Measurements from ENCODE around the gene OTOP3. TPM values are rescaled to one million over a fixed set of nuclear protein-coding genes. Genes with fewer than 3 reads are reported as not detected.

OTOP3 gene
- total RNA-seq, 3 donors from 2014 or later (not counting 1 experiment from before 2014, with no cell fraction given), result not detected

DNA sequence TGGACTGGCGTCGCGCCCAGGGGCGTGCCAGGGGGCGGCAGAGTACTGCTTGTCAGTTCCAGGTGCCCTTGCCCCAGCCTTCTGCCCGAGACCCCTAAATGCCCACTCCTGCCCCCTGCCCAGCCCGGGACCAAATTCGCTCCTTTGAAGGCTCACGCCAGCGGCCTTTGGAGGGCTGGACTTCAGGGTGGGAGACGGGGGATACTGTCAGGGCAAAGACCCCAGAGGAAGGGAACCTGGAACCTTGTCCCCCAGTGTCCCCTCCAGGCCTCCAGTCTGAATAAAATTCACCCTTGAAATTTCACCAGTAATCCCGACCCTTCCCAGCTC lies 737 bp downstream of the OTOP3 start:
- H3K27me3 ChIP-seq (ENCODE audit: control insufficient read depth, insufficient read depth, low read length), result peaks cover 23% of the 10 kb centered on the region
- no peak for DNase-seq
- no peaks in the 10 kb centered on the region for H3K9me3 Mint-ChIP-seq
- H3K36me3 ChIP-seq (ENCODE audit: control insufficient read depth, insufficient read depth, low read length), result no peaks in the 10 kb centered on the region
- no peak overlapping the region for H3K27ac ChIP-seq (ENCODE audit: low read length)
- H3K27ac Mint-ChIP-seq, result no peak overlapping the region
- ATAC-seq, result no peak
- WGBS (ENCODE audit: insufficient coverage), result 20% methylated on average over 12 of the region's 12 CpGs
- TF ChIP-seq CTCF (IDR thresholded peaks at IDR 0.05), result no peak
- no peak overlapping the region for H3K4me3 Mint-ChIP-seq
- H3K9me3 ChIP-seq (ENCODE audit: control insufficient read depth, insufficient read depth, low read length), result no peaks in the 10 kb centered on the region
- peaks cover 47 to 57% of the 10 kb centered on the region in 2 donors for H3K27me3 Mint-ChIP-seq (ENCODE audit: low read depth in 2 of 2)
- no peaks in the 10 kb centered on the region for H3K4me1 ChIP-seq (ENCODE audit: control insufficient read depth, insufficient read depth, low read length)
- no peaks in the 10 kb centered on the region for H3K36me3 Mint-ChIP-seq
- peaks cover 0 to under 1% of the 10 kb centered on the region in 2 donors for H3K4me1 Mint-ChIP-seq
- intact Hi-C loops (cut with micrococcal nuclease), result no loop called here
- no peak overlapping the region for H3K4me3 ChIP-seq (ENCODE audit: low read length)

DNA sequence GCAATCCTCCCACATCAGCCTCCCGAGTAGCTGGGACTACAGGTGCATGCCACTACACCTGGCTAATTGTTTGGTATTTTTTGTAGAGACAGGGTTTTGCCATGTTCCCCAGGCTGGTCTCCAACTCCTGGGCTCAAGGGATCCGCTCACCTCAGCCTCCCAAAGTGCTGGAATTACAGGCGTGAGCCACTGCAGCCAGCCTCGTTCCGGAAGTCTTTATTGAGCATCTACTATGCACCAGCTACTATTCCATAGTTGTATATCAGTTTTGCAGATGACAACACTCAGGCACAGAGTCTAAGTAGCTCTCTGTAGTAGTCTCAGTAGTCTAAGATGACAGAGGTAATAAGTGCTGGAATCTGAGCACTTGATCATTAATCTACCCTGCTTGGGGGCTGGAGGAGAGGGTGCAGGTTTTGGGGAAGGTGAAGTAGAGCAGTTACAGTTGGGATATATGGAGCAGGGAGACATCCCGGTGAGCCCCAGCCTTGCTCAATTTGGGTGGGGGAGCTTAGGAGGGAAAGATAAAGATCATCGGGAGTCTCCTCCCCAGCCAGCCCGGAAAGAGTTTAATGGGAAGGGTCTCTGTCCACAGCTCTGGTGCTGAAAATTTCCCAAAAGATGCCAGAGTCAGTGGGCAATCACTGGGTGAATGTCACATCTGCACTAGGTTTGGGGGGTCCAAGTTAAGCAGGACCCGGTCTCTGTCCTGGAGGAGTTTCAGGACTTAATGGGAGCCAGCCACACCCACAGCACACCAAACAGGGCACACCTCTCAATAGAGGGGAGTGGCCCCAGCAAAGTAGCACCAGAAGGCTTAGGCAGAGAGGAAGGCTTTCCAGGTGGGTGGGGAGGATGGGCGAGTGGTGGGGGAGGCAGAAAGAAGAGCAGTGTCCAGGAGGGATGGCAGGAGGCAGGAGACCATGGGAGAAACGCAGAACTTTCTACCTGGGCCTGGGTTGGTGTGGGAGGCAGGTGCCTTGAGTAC lies 1.7 kb downstream of the OTOP3 start:
- Histone ChIP-seq H3K27ac (ENCODE audit: low read length) (no peak overlapping the region), H3K4me1 (ENCODE audit: control insufficient read depth, insufficient read depth, low read length) (no peaks in the 10 kb centered on the region), H3K4me3 (ENCODE audit: low read length) (no peak overlapping the region), H3K27me3 (ENCODE audit: control insufficient read depth, insufficient read depth, low read length) (peaks cover 23% of the 10 kb centered on the region), H3K36me3 (ENCODE audit: control insufficient read depth, insufficient read depth, low read length) (no peaks in the 10 kb centered on the region), H3K9me3 (ENCODE audit: control insufficient read depth, insufficient read depth, low read length) (no peaks in the 10 kb centered on the region)
- intact Hi-C loops (cut with micrococcal nuclease), result no loop called here
- H3K36me3 Mint-ChIP-seq, result no peaks in the 10 kb centered on the region
- no peak for DNase-seq
- TF ChIP-seq CTCF (IDR thresholded peaks at IDR 0.05), result no peak
- H3K27me3 Mint-ChIP-seq (ENCODE audit: low read depth in 2 of 2), result peaks cover 45 to 52% of the 10 kb centered on the region in 2 donors
- no peaks in the 10 kb centered on the region for H3K4me1 Mint-ChIP-seq
- 56% methylated on average over 11 of the region's 11 CpGs for WGBS (ENCODE audit: insufficient coverage)
- no peak overlapping the region for H3K27ac Mint-ChIP-seq
- H3K9me3 Mint-ChIP-seq, result no peaks in the 10 kb centered on the region
- no peak overlapping the region for H3K4me3 Mint-ChIP-seq
- no peak for ATAC-seq

GRCh38 chr17:74938194-74938950 lies 2.7 kb downstream of the OTOP3 start:
- no peaks in the 10 kb centered on the region for H3K4me1 ChIP-seq (ENCODE audit: control insufficient read depth, insufficient read depth, low read length)
- peaks cover 20% of the 10 kb centered on the region for H3K27me3 ChIP-seq (ENCODE audit: control insufficient read depth, insufficient read depth, low read length)
- Mint-ChIP-seq H3K27me3 (ENCODE audit: low read depth in 2 of 2) (peaks cover 48 to 49% of the 10 kb centered on the region in 2 donors), H3K4me3 (no peak overlapping the region), H3K9me3 (no peaks in the 10 kb centered on the region), H3K27ac (no peak overlapping the region), H3K36me3 (no peaks in the 10 kb centered on the region), H3K4me1 (no peaks in the 10 kb centered on the region)
- H3K4me3 ChIP-seq (ENCODE audit: low read length), result no peak overlapping the region
- no peak for DNase-seq
- H3K27ac ChIP-seq (ENCODE audit: low read length), result no peak overlapping the region
- ATAC-seq, result no peak
- H3K9me3 ChIP-seq (ENCODE audit: control insufficient read depth, insufficient read depth, low read length), result no peaks in the 10 kb centered on the region
- no peaks in the 10 kb centered on the region for H3K36me3 ChIP-seq (ENCODE audit: control insufficient read depth, insufficient read depth, low read length)
- 84% methylated on average over 8 of the region's 8 CpGs for WGBS (ENCODE audit: insufficient coverage)
- no peak for TF ChIP-seq CTCF (IDR thresholded peaks at IDR 0.05)
- intact Hi-C loops (cut with micrococcal nuclease), result no loop called here
